Lung microvascular endothelial cell (primary cell): ENCODE data around the gene SLC39A13. TPM values are rescaled to one million over a fixed set of nuclear protein-coding genes. Genes with fewer than 3 reads are reported as not detected.

Source experiments
- DNase-seq, 2 donors: peaks; one replicate each; pipeline versions ENCODE4 v3.0.0 to v3.0.0-alpha.2; 2010; ENCODE audit warnings: low read depth in 2 of 2
- total RNA-seq: library from RNA; depleted of rRNA; stranded (reverse); fragments of >200 nt; gene quantifications from 2 replicates; pipeline ENCODE4 v1.2.1, GENCODE V29; 2014

SLC39A13 gene
- total RNA-seq, 1 donor from 2014 or later: 51.0 TPM

GRCh38 chr11:47384498-47384897 lies 23.9 kb upstream of the SLC39A13 start:
- DNase-seq: no peak

- DNase-seq: no peak
Observed at GRCh38 chr11:47387944-47388696, 20.3 kb upstream of the SLC39A13 start.

DNA sequence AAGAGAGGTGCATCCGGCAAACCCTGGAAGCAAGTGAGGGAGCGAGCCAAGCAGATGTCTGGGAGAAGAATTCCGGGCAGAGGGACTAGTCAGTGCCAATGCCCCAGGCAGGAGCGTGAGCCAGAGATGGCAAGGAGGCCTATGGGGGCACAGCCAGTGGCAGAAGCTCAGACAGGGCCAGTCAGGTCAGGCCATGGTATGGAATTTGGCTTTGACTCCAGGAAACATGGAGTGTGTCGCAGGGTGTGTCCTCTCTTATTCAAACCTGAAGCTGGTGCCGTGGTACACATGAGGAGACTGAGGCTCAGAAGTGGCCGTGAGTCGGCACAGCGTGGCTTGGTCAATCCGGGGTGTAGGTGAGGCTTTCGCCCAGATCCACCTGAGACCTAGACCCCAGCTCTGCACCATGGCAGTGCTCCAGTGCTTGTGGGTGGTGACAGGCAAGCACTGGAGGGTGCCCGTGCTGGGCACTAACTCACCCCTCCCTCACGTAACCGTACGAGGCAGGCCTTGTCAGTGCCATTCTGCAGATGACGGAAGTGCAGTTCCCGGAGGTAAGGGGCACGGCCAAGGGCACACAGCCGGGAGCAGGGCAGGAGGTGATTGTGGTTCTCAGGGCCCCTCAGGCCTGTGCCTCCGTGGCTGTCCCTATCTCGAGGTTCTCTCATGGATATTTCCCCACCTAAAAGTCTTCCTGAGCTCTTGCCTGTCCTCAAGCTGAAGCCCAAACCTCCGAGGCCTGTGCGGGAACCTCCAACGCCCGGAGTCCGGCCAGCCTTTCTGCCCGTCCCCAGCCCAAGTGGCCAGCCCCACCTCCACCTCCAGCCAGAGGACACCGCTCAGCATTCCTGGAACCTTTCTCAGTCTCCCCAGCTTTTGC lies 19.5 kb upstream of the SLC39A13 start:
- no peak for DNase-seq

GRCh38 chr11:47389577-47390421 lies 18.6 kb upstream of the SLC39A13 start:
- no peak for DNase-seq

- DNase-seq: no peak
Observed at GRCh38 chr11:47390422-47390760, 18.0 kb upstream of the SLC39A13 start.

- DNase-seq: no peak
Observed at GRCh38 chr11:47391077-47391583, 17.3 kb upstream of the SLC39A13 start.

DNA sequence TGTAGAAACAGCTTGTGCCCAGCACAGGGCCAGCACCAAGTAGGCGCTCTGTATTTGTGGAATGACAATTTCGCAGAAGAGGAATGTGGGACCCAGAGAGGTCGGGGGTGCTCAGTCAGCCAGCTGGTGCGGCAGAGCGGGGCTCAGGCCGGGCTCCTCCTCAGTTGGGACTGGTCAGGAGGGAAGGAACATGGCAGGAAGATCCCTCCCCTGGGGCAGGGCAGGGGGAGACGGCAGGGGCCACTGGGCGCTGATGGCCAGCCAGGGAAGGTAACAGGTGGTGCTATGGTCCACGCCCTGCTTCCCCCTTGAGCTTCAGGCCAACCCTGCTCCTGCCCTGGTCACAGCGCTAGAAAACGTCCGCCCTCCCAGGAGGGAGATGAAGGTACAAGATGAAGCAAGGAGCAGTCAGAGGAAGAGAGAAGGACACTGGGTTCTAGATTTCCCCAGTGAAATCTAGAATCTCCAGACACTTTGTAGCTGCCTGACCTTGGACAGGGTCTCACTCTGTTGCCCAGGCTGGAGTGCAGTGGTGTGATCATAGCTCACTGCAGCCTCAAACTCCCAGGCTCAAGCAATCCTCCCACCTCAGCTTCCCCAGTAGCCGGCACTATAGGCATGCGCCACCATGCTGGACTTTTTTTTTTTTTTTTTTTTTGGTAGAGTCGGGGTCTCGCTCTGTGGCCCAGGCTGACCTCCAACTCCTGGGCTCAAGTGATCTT lies 16.5 kb upstream of the SLC39A13 start:
- DNase-seq: no peak

DNA sequence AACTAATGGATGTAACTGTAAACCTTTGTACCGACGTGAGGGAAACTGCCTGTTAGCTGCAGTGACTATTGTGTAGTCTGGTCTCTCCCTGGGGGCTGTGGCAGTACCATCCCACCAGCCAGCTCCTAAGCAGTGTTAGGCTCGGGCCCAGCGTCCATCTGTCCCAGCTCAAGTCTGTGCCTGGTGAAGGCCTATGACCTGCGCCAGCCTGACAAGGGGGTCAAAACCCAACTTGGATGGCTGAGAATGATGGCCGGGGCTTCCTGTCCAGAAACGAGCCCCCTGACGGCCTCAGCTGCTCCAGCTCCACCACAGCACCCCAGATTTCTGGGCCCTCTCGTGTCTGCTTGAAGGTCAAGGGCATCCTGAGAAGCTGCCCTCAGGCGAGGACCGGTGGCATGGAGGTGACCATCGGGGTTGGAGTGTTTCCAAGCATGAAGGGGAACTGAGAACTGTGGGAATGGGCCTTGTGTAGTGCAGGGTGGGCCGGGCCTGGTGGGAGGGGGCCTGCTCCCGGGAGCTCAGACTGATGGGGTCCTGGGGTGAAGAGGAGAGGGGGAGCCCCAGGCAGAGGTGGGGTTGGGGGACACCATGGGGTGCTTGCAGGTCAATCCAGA lies 15.7 kb upstream of the SLC39A13 start:
- DNase-seq: no peak

GRCh38 chr11:47393163-47394049 lies 15.0 kb upstream of the SLC39A13 start:
- DNase-seq: peak; percentile 42 to 67

GRCh38 chr11:47394050-47394321 lies 14.4 kb upstream of the SLC39A13 start:
- no peak for DNase-seq

DNA sequence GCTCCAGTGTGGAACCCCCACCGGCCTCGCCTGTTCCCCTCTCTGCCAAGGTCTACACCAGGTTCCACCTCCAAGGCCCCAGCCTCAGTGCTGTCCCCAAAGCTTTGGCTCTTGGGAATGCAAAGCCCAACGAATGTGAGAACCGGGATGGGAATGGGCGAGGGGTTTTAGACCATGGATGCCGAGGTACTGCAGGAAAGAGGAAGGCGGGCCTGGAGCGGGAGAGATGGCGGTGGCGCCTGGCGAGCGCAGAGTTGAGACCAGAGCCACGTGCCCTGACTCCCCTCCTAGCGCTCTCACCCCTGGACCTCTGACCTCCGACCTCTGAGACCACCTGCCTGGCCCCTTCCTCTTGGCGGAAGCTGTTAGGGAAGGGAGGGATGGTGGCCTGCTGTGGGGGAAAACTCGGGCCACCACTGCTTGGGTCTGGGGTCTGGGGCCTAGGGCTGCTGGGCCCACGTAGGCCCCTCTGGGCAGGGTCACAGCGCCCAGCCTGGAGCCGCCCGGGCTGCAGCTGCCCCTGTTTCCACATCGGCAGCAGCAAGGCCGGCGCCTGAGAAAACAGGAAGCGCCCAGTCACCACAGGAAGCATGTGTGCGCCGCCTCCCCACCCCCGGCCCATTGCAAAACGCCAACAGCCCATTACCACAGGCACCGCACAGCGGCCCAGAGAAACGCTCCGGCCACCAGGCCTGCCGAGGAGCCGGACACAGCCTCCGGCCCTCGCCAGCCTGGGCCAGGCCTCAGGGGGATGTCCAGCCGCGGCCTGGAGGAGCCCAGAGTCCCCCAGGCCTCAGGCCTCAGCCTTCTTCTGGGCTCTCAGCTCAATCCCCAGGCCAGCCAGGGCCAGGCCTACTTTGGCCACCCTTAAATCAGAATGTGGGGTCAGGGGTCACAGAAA lies 13.8 kb upstream of the SLC39A13 start:
- peak; percentile 95 to 97 for DNase-seq

DNA sequence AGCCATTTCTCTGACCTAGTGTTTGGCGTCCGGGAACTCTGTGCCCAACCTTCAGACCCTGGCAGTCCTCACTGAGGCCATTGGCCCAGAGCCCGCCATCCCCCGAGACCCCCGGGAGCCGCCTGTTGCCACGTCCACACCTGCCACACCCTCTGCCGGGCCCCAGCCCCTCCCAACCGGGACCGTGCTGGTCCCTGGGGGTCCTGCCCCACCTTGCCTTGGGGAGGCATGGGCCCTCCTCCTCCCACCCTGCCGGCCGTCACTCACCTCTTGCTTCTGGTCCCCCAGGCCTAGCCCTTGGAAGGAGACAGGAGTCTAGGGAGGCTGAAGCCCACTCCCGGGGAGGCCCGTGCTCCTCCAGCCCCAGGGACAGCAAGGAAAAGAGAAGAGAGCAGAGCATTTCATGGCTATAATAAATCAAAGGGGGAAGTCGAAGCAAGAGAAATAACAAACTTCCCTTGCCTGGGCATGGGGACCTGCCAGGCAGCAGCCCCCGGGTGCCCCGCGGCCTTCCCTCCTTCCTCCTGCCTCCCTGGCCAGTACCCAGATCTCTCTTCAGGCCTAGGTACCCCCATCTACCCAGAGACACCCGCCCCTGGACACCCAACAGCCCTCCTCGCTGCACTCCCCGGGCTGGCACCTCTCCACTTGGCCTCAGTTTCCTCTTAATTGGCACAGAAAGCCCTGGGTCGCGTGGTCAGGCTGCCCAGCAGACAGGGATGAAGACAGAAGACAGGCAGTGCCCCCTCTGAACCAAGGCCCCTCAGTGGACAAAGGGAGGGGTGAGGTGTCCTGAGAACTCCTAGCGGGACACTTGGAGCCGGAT lies 13.0 kb upstream of the SLC39A13 start:
- DNase-seq: no peak

- no peak for DNase-seq
Observed at GRCh38 chr11:47396049-47396320, 12.4 kb upstream of the SLC39A13 start.

DNA sequence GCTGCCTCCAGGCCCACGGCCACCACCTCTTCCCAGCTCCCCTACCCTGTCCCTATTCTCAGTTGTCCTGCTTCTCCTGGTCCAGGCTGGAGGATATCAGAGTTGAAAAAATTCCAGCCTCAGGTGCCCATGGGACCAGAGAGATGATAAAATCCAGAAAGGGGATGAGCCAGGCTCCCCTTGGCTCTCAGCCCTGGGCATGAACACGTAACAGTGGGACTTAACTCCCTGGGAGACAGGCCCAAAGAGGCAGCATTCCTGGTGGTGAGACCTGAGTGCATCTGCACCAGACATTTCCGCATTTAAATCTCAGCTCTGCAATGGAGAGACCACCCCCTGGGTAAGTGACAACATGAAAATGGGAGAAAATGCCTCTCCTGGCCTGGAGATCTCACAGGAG lies 10.4 kb upstream of the SLC39A13 start:
- DNase-seq: no peak

DNA sequence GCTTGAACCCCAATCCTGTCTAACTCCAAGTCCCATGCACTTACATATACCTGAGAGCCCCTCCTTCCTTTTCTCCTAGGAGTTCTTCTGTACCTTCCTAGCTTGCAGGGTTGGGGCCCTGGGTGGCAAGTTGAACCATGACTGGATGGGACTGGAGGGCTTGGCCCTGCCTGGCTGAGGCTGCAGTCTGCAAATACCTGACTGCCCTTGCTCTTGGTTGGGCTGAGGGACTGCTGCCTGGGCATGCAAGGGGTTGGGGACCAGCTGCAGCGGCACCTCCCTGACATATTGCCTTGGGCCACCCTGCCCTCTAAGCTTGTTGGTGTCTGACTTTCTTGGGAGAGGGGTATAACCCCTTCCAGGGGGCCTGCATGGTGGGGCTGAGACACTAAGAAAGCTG lies 9.8 kb upstream of the SLC39A13 start:
- no peak for DNase-seq

DNA sequence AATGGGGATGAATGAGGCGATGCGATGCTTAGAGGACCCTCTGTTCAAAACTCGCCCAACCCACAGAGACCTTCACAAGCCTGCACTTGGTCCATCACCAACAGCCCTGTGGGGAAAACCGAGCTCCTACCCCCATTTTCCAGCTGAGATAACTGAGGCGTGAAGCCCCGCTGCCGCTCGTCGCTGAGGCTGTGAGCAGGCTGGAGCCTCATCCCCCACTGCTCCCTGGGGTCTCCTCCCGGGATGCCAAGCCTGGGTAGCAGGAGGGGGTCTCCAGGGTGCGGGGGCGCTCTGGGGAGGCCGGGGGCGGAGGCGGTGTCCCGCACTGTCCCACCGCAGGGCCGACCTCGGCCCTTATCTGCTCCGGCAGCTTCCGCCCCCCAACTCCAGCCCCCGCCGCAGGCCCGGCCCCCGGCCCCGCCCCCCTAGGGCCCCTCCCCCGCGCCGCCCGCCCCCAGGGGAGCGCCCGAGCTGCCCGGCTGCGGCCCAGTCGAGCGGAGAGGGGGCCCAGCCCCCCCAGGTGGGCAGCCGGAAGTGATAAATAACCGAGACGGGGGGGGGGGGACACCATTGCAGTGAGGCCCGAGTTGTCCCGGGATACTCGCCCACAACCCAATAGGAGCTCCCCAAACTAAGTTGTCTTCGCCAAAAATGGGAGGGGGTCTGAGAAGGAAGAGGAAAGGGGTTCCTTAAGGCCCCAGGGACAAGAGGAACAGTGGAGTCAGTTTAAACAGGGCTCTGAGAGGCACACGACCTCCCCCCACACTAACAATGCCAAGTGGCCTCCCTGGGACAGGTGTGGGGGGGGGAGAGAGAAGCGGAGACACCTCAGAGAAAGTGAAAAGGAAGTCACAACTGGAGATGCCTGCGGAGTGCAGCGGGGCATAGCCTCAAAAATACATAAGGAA lies 8.3 kb upstream of the SLC39A13 start:
- peak in 1 of 2 donors; percentile 41 for DNase-seq

DNA sequence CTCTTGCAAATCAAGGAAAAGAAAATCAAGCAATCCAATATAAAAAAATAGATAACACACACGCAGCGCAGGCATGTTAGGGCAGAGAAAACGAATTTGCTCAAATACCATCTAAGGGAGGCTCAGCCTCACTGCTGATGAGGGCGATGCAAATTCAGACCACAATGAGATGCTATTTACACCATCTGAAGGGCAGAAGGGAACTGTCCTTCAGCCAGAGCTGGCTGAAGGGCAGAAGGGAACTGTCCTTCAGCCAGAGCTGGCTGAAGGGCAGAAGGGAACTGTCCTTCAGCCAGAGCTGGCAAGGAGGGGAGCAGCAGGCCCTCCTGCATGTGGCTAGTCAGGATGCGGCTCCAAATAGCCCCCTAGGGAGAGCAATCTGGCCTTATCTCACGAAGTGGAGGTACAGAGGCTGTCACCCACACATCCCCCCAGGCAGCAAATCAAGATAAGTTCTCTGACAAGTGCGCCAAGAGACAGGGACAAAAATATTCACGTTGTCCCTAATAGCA lies 7.6 kb upstream of the SLC39A13 start:
- DNase-seq: no peak
